Endodermal cell (in vitro differentiated cells): ENCODE results near the gene CLEC16A. TPM values are rescaled to one million over a fixed set of nuclear protein-coding genes. Genes with fewer than 3 reads are reported as not detected.
A peak's percentile ranks its signal among the peaks of the same experiment; 100 is the strongest.

Experiments used
- DNase-seq: peaks from one replicate; pipeline ENCODE4 v3.0.0-alpha.2; 2017
- H3K27ac ChIP-seq: 2 replicates; pipeline ENCODE4 v1.5.1; 2013; ENCODE audit warnings: mild to moderate bottlenecking, low read depth, low read length, moderate library complexity
- H3K27me3 ChIP-seq: 2 replicates; pipeline ENCODE4 v1.6.1; 2013; ENCODE audit warnings: mild to moderate bottlenecking, low read length, moderate library complexity; ENCODE audit not compliant: insufficient read depth, control insufficient read depth, poor library complexity, severe bottlenecking
- H3K36me3 ChIP-seq: 2 replicates; pipeline ENCODE4 v1.7.0; 2013; ENCODE audit warnings: mild to moderate bottlenecking, low read length, moderate library complexity; ENCODE audit not compliant: control insufficient read depth, insufficient read depth
- H3K4me1 ChIP-seq: one replicate; pipeline ENCODE4 v1.7.0; 2013; ENCODE audit warnings: low read length; ENCODE audit not compliant: control insufficient read depth, insufficient read depth
- H3K4me3 ChIP-seq: 2 replicates; pipeline ENCODE4 v1.5.1; 2013; ENCODE audit warnings: mild to moderate bottlenecking, low read length, moderate library complexity
- H3K9ac ChIP-seq: 2 replicates; pipeline ENCODE4 v1.6.1; 2013; ENCODE audit warnings: mild to moderate bottlenecking, low read length, moderate library complexity; ENCODE audit not compliant: poor library complexity, severe bottlenecking; ENCODE audit errors: extremely low read depth
- H3K9me3 ChIP-seq: 2 replicates; pipeline ENCODE4 v1.6.1; 2013; ENCODE audit warnings: mild to moderate bottlenecking, low read length, moderate library complexity; ENCODE audit not compliant: control insufficient read depth
- H3K27ac Mint-ChIP-seq: 2 replicates; pipeline ENCODE4 v1.8.0; 2020; ENCODE audit warnings: mixed read lengths
- H3K27me3 Mint-ChIP-seq: 2 replicates; pipeline ENCODE4 v1.8.0; 2021; ENCODE audit warnings: mild to moderate bottlenecking, mixed read lengths; ENCODE audit not compliant: insufficient read depth
- H3K36me3 Mint-ChIP-seq: 2 replicates; pipeline ENCODE4 v1.8.0; 2020; ENCODE audit warnings: low read depth, mixed read lengths
- H3K4me1 Mint-ChIP-seq: 2 replicates; pipeline ENCODE4 v1.8.0; 2020; ENCODE audit warnings: mixed read lengths
- H3K4me3 Mint-ChIP-seq: 2 replicates; pipeline ENCODE4 v1.8.0; 2020; ENCODE audit warnings: mild to moderate bottlenecking, moderate library complexity, mixed read lengths
- H3K9me3 Mint-ChIP-seq: 2 replicates; pipeline ENCODE4 v1.8.0; 2020; ENCODE audit warnings: mild to moderate bottlenecking, mixed read lengths
- CTCF ChIP-seq: fragments of 200-600 bp; sonication (generic); conservative IDR thresholded peaks from 2 replicates; pipeline ENCODE4 v1.5.0; 2021; ENCODE audit warnings: antibody characterized with exemption, mild to moderate bottlenecking
- WGBS, 2 experiments: methylation state at CpG; one replicate each; pipeline versions ENCODE4 v1.1.5 to v1.1.7; 2013; ENCODE audit warnings: missing lambda C conversion rate in 2 of 2, mixed read lengths in 1 of 2; ENCODE audit not compliant: insufficient coverage in 1 of 2, insufficient read length in 1 of 2; 5-methylcytosine and 5-hydroxymethylcytosine counted together
- total RNA-seq, 2 donors: library from RNA; stranded (reverse); fragmentation: NEBNext Ultra II Directional in 1 of 2; extraction: Animal tissue kit (Norgen Biotek cat#: 25700) in 1 of 2; gene quantifications; 2 replicates in 1 of 2; 3 replicates in 1 of 2; pipeline ENCODE4 v1.2.1, GENCODE V29; 2021

The CLEC16A gene
- total RNA-seq, 2 donors from 2014 or later: 19.5 to 28.3 TPM

DNA sequence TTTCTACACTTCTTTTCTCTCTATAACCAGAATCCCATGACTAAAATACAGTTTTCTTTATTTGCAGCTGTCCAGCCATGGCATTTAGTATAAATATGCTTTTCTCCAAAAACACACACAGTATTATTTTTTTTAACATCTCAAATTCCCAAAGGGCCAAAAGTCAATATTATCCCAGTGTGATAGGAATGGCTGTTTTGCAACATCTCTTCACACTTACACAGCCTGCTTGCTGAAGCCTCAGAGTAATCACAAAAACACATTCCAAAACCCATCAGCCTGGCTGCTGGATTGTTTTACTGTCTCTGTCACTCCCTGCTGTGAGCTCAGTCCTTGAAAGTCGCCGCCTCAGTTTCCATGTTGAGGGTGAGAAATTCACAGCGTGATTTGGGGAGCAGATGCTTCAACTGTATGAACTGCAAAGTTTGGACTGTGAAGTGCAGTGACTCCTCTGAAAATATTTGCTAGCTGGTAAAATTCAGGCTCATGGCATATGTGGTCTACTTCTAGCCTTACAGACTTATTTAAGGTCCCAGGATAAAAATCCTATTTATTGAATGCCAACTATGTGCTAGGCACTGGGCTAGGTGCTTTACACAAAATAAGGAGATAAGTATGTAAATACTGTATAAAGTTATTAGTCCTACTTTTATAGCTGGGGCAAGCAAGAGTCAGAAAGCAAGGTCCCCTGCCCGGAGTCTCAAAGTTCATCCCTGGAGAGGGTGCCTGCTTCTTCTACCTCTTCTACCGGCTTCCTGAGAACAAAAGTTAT, 195.1 kb downstream of the CLEC16A start:
- peak overlapping the region; percentile 57 for H3K9ac ChIP-seq
- Mint-ChIP-seq H3K27me3 (no peaks in the 10 kb centered on the region), H3K9me3 (no peaks in the 10 kb centered on the region), H3K36me3 (no peaks in the 10 kb centered on the region), H3K4me1 (peaks cover 62% of the 10 kb centered on the region), H3K4me3 (peak overlapping the region; percentile 27), H3K27ac (peak overlapping the region; percentile 93)
- WGBS, 2 experiments: 25 to 34% methylated on average over 5 of the region's 5 CpGs
- peaks cover 10% of the 10 kb centered on the region for H3K36me3 ChIP-seq
- H3K4me3 ChIP-seq: peak overlapping the region; percentile 43
- no peaks in the 10 kb centered on the region for H3K27me3 ChIP-seq
- no peak for TF ChIP-seq CTCF
- DNase-seq: peak; percentile 75
- H3K4me1 ChIP-seq: peaks cover 38% of the 10 kb centered on the region
- no peaks in the 10 kb centered on the region for H3K9me3 ChIP-seq
- H3K27ac ChIP-seq: peak overlapping the region; percentile 42

DNA sequence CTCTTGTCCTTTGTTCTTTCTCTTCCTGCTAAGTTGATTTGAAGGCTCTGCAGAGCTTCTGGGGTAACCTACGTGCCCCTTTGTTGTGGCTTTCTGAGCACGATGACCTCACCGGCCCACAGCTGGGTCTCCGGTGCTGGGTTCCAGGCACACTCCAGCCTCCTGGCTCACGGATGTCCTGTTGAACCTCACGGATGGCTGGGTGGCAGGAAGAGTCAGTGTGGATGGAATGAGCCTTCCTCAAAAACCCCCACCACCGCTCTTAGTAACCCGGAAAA, 195.7 kb downstream of the CLEC16A start:
- Mint-ChIP-seq H3K4me3 (peak overlapping the region; percentile 27), H3K9me3 (no peaks in the 10 kb centered on the region), H3K27ac (peak overlapping the region; percentile 93), H3K36me3 (no peaks in the 10 kb centered on the region), H3K27me3 (no peaks in the 10 kb centered on the region), H3K4me1 (peaks cover 62% of the 10 kb centered on the region)
- DNase-seq: peak; percentile 65
- 69 to 74% methylated on average over 6 to 8 of the region's 8 CpGs for whole genome bisulfite sequencing, 2 experiments
- H3K27ac ChIP-seq: no peak overlapping the region
- H3K4me3 ChIP-seq: peak overlapping the region; percentile 43
- peaks cover 10% of the 10 kb centered on the region for H3K36me3 ChIP-seq
- peak overlapping the region; percentile 57 for H3K9ac ChIP-seq
- H3K9me3 ChIP-seq: no peaks in the 10 kb centered on the region
- peaks cover 38% of the 10 kb centered on the region for H3K4me1 ChIP-seq
- no peak for TF ChIP-seq CTCF
- H3K27me3 ChIP-seq: no peaks in the 10 kb centered on the region

DNA sequence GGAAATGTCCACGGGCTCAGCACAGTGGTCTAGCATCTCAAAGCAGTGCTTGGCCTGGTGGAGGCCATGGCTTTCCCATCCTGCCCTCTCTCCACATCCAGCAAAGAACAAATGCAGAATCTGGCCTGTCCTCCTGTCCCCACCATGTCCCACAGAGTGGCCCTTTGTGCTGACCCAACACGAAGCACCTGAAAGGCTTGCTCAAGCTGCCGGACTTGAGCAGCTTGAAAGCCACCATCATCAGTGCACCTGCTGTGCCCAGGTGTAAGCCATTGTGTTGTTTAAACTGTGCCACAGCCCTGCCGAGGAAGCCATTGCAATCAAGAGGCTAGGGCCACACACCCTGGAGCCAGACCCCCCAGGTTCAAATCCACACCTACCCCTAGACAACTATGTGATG, 196.1 kb downstream of the CLEC16A start:
- no peak overlapping the region for H3K27ac ChIP-seq
- Mint-ChIP-seq H3K9me3 (no peaks in the 10 kb centered on the region), H3K27ac (peak overlapping the region; percentile 93), H3K4me1 (peaks cover 62% of the 10 kb centered on the region), H3K4me3 (peak overlapping the region; percentile 27), H3K36me3 (no peaks in the 10 kb centered on the region), H3K27me3 (no peaks in the 10 kb centered on the region)
- H3K36me3 ChIP-seq: peaks cover 10% of the 10 kb centered on the region
- H3K4me3 ChIP-seq: no peak overlapping the region
- peaks cover 38% of the 10 kb centered on the region for H3K4me1 ChIP-seq
- WGBS, 2 experiments: 73 to 79% methylated on average over 2 to 4 of the region's 4 CpGs
- DNase-seq: peak; percentile 72
- H3K9ac ChIP-seq: peak overlapping the region; percentile 57
- no peak for TF ChIP-seq CTCF
- no peaks in the 10 kb centered on the region for H3K27me3 ChIP-seq
- no peaks in the 10 kb centered on the region for H3K9me3 ChIP-seq
